H9 (cell line): ENCODE measurements around the gene PACC1. TPM values are rescaled to one million over a fixed set of nuclear protein-coding genes. Genes with fewer than 3 reads are reported as not detected.

ENCODE experiments used
- DNase-seq: peaks from one replicate; pipeline ENCODE4 v3.0.0-alpha.2; 2017
- H2AFZ ChIP-seq: one replicate; pipeline ENCODE4 v1.6.1; 2013; ENCODE audit warnings: mild to moderate bottlenecking, low read length, control low read depth, moderate library complexity
- H2AK5ac ChIP-seq: 2 replicates; pipeline ENCODE4 v1.6.1; 2013; ENCODE audit warnings: low read length, control low read depth, mixed read lengths; ENCODE audit not compliant: insufficient read length
- H2BK120ac ChIP-seq: one replicate; pipeline ENCODE4 v1.6.1; 2013; ENCODE audit warnings: low read depth, mild to moderate bottlenecking, low read length, control low read depth, inconsistent platforms; ENCODE audit not compliant: poor library complexity, severe bottlenecking
- H2BK12ac ChIP-seq: 2 replicates; pipeline ENCODE4 v1.6.1; 2013; ENCODE audit warnings: low read length, control low read depth, mixed read lengths, low read depth; ENCODE audit not compliant: insufficient read length
- H2BK15ac ChIP-seq: 2 replicates; pipeline ENCODE4 v1.6.1; 2013; ENCODE audit warnings: low read depth, low read length, control low read depth
- H2BK20ac ChIP-seq: one replicate; pipeline ENCODE4 v1.6.1; 2013; ENCODE audit warnings: low read depth, mild to moderate bottlenecking, low read length, control low read depth, inconsistent platforms; ENCODE audit not compliant: poor library complexity, severe bottlenecking
- H2BK5ac ChIP-seq: 2 replicates; pipeline ENCODE4 v1.6.1; 2013; ENCODE audit warnings: low read length, control low read depth, mixed read lengths; ENCODE audit not compliant: insufficient read length
- H3K14ac ChIP-seq: 2 replicates; pipeline ENCODE4 v1.6.1; 2013; ENCODE audit warnings: low read length, control low read depth; ENCODE audit not compliant: insufficient read depth
- H3K18ac ChIP-seq: 2 replicates; pipeline ENCODE4 v1.6.1; 2013; ENCODE audit warnings: low read depth, mild to moderate bottlenecking, mixed read lengths, low read length, control low read depth; ENCODE audit not compliant: insufficient read length
- H3K23ac ChIP-seq: 2 replicates; pipeline ENCODE4 v1.6.1; 2013; ENCODE audit warnings: low read length, control low read depth, mixed read lengths, low read depth; ENCODE audit not compliant: insufficient read length
- H3K23me2 ChIP-seq: 2 replicates; pipeline ENCODE4 v1.6.1; 2013; ENCODE audit warnings: low read depth, mild to moderate bottlenecking, mixed read lengths, low read length, control low read depth; ENCODE audit not compliant: insufficient read length, poor library complexity, severe bottlenecking
- H3K27ac ChIP-seq: 2 replicates; pipeline ENCODE4 v1.5.1; 2013; ENCODE audit warnings: low read length, control low read depth, mixed read lengths, low read depth; ENCODE audit not compliant: insufficient read length
- H3K27me3 ChIP-seq: 2 replicates; pipeline ENCODE4 v1.6.1; 2013; ENCODE audit warnings: low read length, control low read depth, inconsistent platforms; ENCODE audit not compliant: insufficient read depth
- H3K4ac ChIP-seq: 2 replicates; pipeline ENCODE4 v1.6.1; 2013; ENCODE audit warnings: low read depth, mild to moderate bottlenecking, control low read depth, inconsistent platforms, low read length, moderate library complexity
- H3K4me1 ChIP-seq: 2 replicates; pipeline ENCODE4 v1.6.1; 2013; ENCODE audit warnings: low read length, control low read depth, inconsistent platforms; ENCODE audit not compliant: insufficient read depth
- H3K4me2 ChIP-seq: 2 replicates; pipeline ENCODE4 v1.6.1; 2013; ENCODE audit warnings: low read length, control low read depth, mixed read lengths; ENCODE audit not compliant: insufficient read length, insufficient read depth
- H3K56ac ChIP-seq: 2 replicates; pipeline ENCODE4 v1.6.1; 2013; ENCODE audit warnings: low read depth, mild to moderate bottlenecking, mixed read lengths, low read length, control low read depth; ENCODE audit not compliant: insufficient read length
- H3K79me1 ChIP-seq: 2 replicates; pipeline ENCODE4 v1.6.1; 2013; ENCODE audit warnings: low read depth, mild to moderate bottlenecking, moderate library complexity, low read length, control low read depth, inconsistent platforms; ENCODE audit not compliant: insufficient read depth, poor library complexity, severe bottlenecking
- H3K79me2 ChIP-seq: 2 replicates; pipeline ENCODE4 v1.6.1; 2013; ENCODE audit warnings: low read length, control low read depth, inconsistent platforms; ENCODE audit not compliant: insufficient read depth
- H3K9ac ChIP-seq: 2 replicates; pipeline ENCODE4 v1.6.1; 2013; ENCODE audit warnings: low read length, control low read depth, mixed read lengths; ENCODE audit not compliant: insufficient read length; ENCODE audit errors: extremely low read depth
- H3K9me3 ChIP-seq: one replicate; pipeline ENCODE4 v1.6.1; 2013; ENCODE audit warnings: low read depth, low read length, inconsistent platforms; ENCODE audit not compliant: control insufficient read depth
- H3T11ph ChIP-seq: one replicate; pipeline ENCODE4 v1.6.1; 2013; ENCODE audit warnings: mild to moderate bottlenecking, low read length, control low read depth, inconsistent platforms
- H4K20me1 ChIP-seq: one replicate; pipeline ENCODE4 v1.6.1; 2013; ENCODE audit not compliant: control insufficient read depth, insufficient read length, insufficient read depth
- H4K5ac ChIP-seq: 2 replicates; pipeline ENCODE4 v1.6.1; 2013; ENCODE audit warnings: low read depth, mild to moderate bottlenecking, mixed read lengths, low read length, control low read depth; ENCODE audit not compliant: insufficient read length
- H4K8ac ChIP-seq: replicated peaks from 2 replicates; pipeline ENCODE4 v1.6.1; 2013; ENCODE audit warnings: low read length, control low read depth, mixed read lengths, low read depth; ENCODE audit not compliant: insufficient read length
- H4K91ac ChIP-seq: 2 replicates; pipeline ENCODE4 v1.6.1; 2013; ENCODE audit warnings: low read depth, mild to moderate bottlenecking, moderate library complexity, mixed read lengths, low read length, control low read depth; ENCODE audit not compliant: insufficient read length
- H3K27ac Mint-ChIP-seq, 3 experiments: 2 replicates in 2 of 3; 3 replicates in 1 of 3; pipeline ENCODE4 v1.8.0; 2020 to 2021; ENCODE audit warnings: mixed read lengths in 3 of 3, mild to moderate bottlenecking in 1 of 3, moderate library complexity in 1 of 3
- H3K27me3 Mint-ChIP-seq: 2 replicates; pipeline ENCODE4 v1.8.0; 2021; ENCODE audit warnings: low read depth, mild to moderate bottlenecking, moderate library complexity, mixed read lengths
- H3K36me3 Mint-ChIP-seq, 3 experiments: 2 replicates in 2 of 3; 3 replicates in 1 of 3; pipeline ENCODE4 v1.8.0; 2020 to 2021; ENCODE audit warnings: low read depth in 3 of 3, mixed read lengths in 3 of 3; ENCODE audit not compliant: insufficient read depth in 1 of 3
- H3K4me1 Mint-ChIP-seq, 2 experiments: 2 replicates each; pipeline ENCODE4 v1.8.0; 2020; ENCODE audit warnings: mixed read lengths in 2 of 2
- H3K4me3 Mint-ChIP-seq, 2 experiments: 2 replicates in 1 of 2; 3 replicates in 1 of 2; pipeline ENCODE4 v1.8.0; 2020 to 2021; ENCODE audit warnings: mild to moderate bottlenecking in 2 of 2, mixed read lengths in 2 of 2, moderate library complexity in 1 of 2
- H3K9me3 Mint-ChIP-seq, 2 experiments: 2 replicates in 1 of 2; 3 replicates in 1 of 2; pipeline ENCODE4 v1.8.0; 2020; ENCODE audit warnings: mild to moderate bottlenecking in 2 of 2, mixed read lengths in 2 of 2, moderate library complexity in 1 of 2
- WGBS: extraction: QIAGEN DNeasy Blood & Tissue Kit; methylation state at CpG from one replicate; pipeline ENCODE4 v1.1.7; 2013; ENCODE audit warnings: missing lambda C conversion rate, low lambda C conversion rate, mixed read lengths; ENCODE audit not compliant: insufficient read length; ENCODE audit errors: extremely low coverage; 5-methylcytosine and 5-hydroxymethylcytosine counted together
- total RNA-seq: library from RNA; stranded (reverse); gene quantifications from 2 replicates; pipeline ENCODE4 v1.2.1, GENCODE V29; 2021
- TF ChIP-seq, protein P1 (sequence below): fragments of 200-600 bp; sonication (generic); conservative IDR thresholded peaks from 3 replicates; pipeline ENCODE4 v1.8.0; 2021; ENCODE audit warnings: antibody characterized with exemption, mild to moderate bottlenecking

The PACC1 gene
- total RNA-seq, 1 experiment from 2014 or later: 10.9 TPM

DNA sequence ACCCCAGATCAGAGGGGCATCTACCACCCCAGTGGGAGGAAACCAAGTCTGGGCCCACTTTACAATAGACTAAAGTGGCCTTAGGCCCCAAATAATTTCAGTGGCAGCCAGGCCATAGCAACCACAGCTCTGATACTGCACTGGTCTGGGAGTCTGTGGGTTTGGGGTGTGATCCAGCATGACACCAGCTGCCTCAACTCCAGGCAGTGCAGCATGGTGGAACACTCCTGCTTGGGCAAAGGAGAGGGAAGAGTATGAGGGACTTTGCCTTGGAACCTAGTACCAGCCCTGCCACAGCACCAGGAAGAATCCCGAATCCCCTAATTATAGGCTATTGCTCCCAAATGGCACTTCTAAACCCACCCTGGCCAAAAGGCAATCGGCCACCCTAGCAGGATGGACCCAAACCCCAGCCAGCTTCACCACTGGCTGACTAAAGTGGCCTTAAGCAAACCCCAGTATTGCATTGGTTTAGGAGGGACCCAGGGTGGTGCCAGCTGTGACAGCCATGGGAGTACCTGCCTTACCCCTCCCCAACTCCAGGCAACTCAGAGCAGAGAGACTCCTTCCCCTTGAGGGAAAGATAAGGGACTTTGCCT is 47.1 kb downstream of the PACC1 start:
- H4K8ac ChIP-seq: no peak overlapping the region
- H4K5ac ChIP-seq: no peak overlapping the region
- no peak overlapping the region for H3K14ac ChIP-seq
- no peak overlapping the region for H2AFZ ChIP-seq
- DNase-seq: no peak
- no peak overlapping the region for H3T11ph ChIP-seq
- no peaks in the 10 kb centered on the region for H3K79me1 ChIP-seq
- H2BK12ac ChIP-seq: no peak overlapping the region
- H3K4me1 ChIP-seq: no peaks in the 10 kb centered on the region
- no peaks in the 10 kb centered on the region for H3K9me3 ChIP-seq
- no peak overlapping the region for H4K91ac ChIP-seq
- peaks cover 18 to 47% (median 45%) of the 10 kb centered on the region in 3 experiments; a peak in 6 of 7 replicates for H3K36me3 Mint-ChIP-seq
- no peaks in the 10 kb centered on the region for H3K4me1 Mint-ChIP-seq
- H3K27ac ChIP-seq: no peak overlapping the region
- peak overlapping the region in 1 of 3 experiments; percentile 79; a peak in 1 of 7 replicates for H3K27ac Mint-ChIP-seq
- no peaks in the 10 kb centered on the region for H3K23me2 ChIP-seq
- WGBS: no CpG with 5 or more reads among the region's 2 CpGs
- no peak overlapping the region for H3K4me3 Mint-ChIP-seq
- no peaks in the 10 kb centered on the region for H3K79me2 ChIP-seq
- H3K27me3 Mint-ChIP-seq: no peaks in the 10 kb centered on the region
- H3K27me3 ChIP-seq: no peaks in the 10 kb centered on the region
- no peak overlapping the region for H2BK15ac ChIP-seq
- no peak overlapping the region for H3K4me2 ChIP-seq
- H3K18ac ChIP-seq: no peak overlapping the region
- TF ChIP-seq, protein P1, sequence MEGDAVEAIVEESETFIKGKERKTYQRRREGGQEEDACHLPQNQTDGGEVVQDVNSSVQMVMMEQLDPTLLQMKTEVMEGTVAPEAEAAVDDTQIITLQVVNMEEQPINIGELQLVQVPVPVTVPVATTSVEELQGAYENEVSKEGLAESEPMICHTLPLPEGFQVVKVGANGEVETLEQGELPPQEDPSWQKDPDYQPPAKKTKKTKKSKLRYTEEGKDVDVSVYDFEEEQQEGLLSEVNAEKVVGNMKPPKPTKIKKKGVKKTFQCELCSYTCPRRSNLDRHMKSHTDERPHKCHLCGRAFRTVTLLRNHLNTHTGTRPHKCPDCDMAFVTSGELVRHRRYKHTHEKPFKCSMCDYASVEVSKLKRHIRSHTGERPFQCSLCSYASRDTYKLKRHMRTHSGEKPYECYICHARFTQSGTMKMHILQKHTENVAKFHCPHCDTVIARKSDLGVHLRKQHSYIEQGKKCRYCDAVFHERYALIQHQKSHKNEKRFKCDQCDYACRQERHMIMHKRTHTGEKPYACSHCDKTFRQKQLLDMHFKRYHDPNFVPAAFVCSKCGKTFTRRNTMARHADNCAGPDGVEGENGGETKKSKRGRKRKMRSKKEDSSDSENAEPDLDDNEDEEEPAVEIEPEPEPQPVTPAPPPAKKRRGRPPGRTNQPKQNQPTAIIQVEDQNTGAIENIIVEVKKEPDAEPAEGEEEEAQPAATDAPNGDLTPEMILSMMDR: no peak
- H2BK5ac ChIP-seq: no peak overlapping the region
- H3K4ac ChIP-seq: no peak overlapping the region
- no peaks in the 10 kb centered on the region for H4K20me1 ChIP-seq
- no peak overlapping the region for H2AK5ac ChIP-seq
- H3K9me3 Mint-ChIP-seq: peaks cover 0 to 2% of the 10 kb centered on the region in 2 experiments; a peak in 1 of 5 replicates
- no peak overlapping the region for H2BK20ac ChIP-seq
- no peak overlapping the region for H3K56ac ChIP-seq
- no peak overlapping the region for H3K23ac ChIP-seq
- no peak overlapping the region for H3K9ac ChIP-seq
- H2BK120ac ChIP-seq: no peak overlapping the region
